ENCODE results near the gene DDX23. TPM values are rescaled to one million over a fixed set of nuclear protein-coding genes. Genes with fewer than 3 reads are reported as not detected.

Gene DDX23
- polyA plus RNA-seq, 1 donor (not counting 4 experiments of a cell fraction or from before 2014, with no cell fraction given): 57.8 TPM

DNA sequence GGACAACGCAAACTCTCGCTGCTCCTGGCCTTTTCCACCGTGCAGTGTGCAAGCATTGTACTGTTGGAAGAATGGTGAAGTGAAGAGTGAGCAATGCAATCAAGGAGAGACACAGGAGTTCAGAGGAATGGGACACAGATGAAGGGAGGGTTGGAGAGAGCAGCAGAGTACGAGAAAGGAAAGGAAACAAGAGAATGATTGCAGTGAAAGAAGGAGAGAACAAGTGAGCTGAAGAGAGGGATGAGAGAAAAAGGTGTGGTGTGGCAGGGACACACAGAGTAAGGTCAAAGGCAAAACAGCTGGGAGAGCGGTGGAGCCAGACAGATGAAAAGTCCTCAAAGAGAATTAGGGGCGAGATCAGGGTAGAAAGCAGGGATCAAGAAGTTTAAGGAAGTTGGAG is 20.7 kb downstream of the DDX23 start:
- Histone ChIP-seq H3K79me2 (ENCODE audit: control insufficient read depth, insufficient read depth, low read length) (no peaks in the 10 kb centered on the region), H3K4me3 (ENCODE audit: control insufficient read depth in 2 of 3, extremely low read depth in 1 of 3, insufficient read depth in 2 of 3, low read depth in 1 of 3, low read length in 3 of 3) (no peak overlapping the region), H3K36me3 (ENCODE audit: control insufficient read depth in 2 of 2, extremely low read depth in 1 of 2, insufficient read depth in 2 of 2, low read length in 2 of 2) (peaks cover 39 to 58% of the 10 kb centered on the region in 2 experiments), H2AFZ (ENCODE audit: control insufficient read depth, low read length) (no peak overlapping the region), H3K9ac (ENCODE audit: control insufficient read depth, extremely low read depth, insufficient read depth, low read length) (no peak overlapping the region), H3K27ac (ENCODE audit: control insufficient read depth, insufficient read depth, low read length) (no peak overlapping the region), H3K4me1 (ENCODE audit: control insufficient read depth, extremely low read depth, insufficient read depth, low read length) (peaks cover 5% of the 10 kb centered on the region), H3K4me2 (ENCODE audit: control insufficient read depth, extremely low read depth, insufficient read depth, low read depth, low read length) (no peak overlapping the region), H4K20me1 (ENCODE audit: control insufficient read depth, extremely low read depth, insufficient read depth, low read length) (peaks cover 7% of the 10 kb centered on the region), H3K27me3 (ENCODE audit: control insufficient read depth, extremely low read depth, insufficient read depth, low read length) (no peaks in the 10 kb centered on the region), H3K9me3 (ENCODE audit: control insufficient read depth, low read depth, low read length) (no peaks in the 10 kb centered on the region), H3K9me1 (ENCODE audit: control insufficient read depth, extremely low read depth, insufficient read depth, low read length) (peaks cover 2% of the 10 kb centered on the region)
- no peak for DNase-seq (ENCODE audit: low read depth, low spot score)
- no peak for FAIRE-seq
- TF ChIP-seq, protein P1, sequence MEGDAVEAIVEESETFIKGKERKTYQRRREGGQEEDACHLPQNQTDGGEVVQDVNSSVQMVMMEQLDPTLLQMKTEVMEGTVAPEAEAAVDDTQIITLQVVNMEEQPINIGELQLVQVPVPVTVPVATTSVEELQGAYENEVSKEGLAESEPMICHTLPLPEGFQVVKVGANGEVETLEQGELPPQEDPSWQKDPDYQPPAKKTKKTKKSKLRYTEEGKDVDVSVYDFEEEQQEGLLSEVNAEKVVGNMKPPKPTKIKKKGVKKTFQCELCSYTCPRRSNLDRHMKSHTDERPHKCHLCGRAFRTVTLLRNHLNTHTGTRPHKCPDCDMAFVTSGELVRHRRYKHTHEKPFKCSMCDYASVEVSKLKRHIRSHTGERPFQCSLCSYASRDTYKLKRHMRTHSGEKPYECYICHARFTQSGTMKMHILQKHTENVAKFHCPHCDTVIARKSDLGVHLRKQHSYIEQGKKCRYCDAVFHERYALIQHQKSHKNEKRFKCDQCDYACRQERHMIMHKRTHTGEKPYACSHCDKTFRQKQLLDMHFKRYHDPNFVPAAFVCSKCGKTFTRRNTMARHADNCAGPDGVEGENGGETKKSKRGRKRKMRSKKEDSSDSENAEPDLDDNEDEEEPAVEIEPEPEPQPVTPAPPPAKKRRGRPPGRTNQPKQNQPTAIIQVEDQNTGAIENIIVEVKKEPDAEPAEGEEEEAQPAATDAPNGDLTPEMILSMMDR (optimal IDR thresholded peaks at IDR 0.05 in 1 of 3, IDR thresholded peaks at IDR 0.05 in 1 of 3, conservative IDR thresholded peaks at IDR 0.05 in 1 of 3; ENCODE audit: extremely low read depth in 1 of 3, insufficient read depth in 2 of 3, low read length in 3 of 3): no peak
- TF ChIP-seq EZH2 (IDR thresholded peaks at IDR 0.05; ENCODE audit: low read length): no peak
- dilution Hi-C loops (cut with MboI; ENCODE audit: extremely low pct_ligation_motif_present, low sequenced_read_pairs): no loop called here

DNA sequence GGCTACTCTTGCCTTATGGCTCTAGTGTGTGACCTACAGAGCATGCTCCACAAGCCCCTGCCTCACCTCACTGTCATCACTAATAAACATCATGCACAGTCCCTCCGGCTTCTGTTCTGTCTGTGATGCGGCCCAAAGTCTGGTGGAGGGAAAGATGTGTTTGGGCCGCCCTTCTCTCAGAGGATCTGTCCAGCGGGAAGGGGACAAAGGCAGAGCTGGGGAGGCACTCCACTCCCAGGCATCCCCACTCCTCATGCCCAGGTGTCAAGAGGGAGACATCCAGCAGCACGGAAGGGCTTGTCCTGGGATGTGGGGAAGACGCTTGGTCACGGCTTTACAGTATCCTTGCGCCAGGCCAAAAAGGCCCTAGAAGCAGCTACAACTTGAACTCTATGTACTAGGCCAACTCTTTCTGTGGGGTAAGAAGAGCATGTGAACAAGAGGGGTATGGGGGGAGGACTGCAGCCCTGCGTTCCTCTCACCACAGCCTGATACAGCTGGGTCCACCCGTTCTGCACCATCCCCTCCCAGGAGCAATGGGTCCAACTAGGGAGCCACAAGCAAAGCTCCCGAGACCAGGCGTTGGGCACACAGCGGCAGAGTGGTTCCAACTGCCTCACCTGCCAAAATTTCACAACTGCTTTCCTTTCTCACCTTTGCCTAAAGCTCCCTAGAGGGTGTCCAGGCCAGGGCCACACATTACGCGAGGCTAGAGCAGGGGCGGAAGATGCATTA is 23.0 kb downstream of the DDX23 start:
- Histone ChIP-seq H3K79me2 (ENCODE audit: control insufficient read depth, insufficient read depth, low read length) (no peaks in the 10 kb centered on the region), H3K36me3 (ENCODE audit: control insufficient read depth in 2 of 2, extremely low read depth in 1 of 2, insufficient read depth in 2 of 2, low read length in 2 of 2) (peaks cover 36 to 51% of the 10 kb centered on the region in 2 experiments), H3K9me1 (ENCODE audit: control insufficient read depth, extremely low read depth, insufficient read depth, low read length) (peaks cover 2% of the 10 kb centered on the region), H3K9me3 (ENCODE audit: control insufficient read depth, low read depth, low read length) (no peaks in the 10 kb centered on the region), H3K27ac (ENCODE audit: control insufficient read depth, insufficient read depth, low read length) (no peak overlapping the region), H3K4me2 (ENCODE audit: control insufficient read depth, extremely low read depth, insufficient read depth, low read depth, low read length) (no peak overlapping the region), H2AFZ (ENCODE audit: control insufficient read depth, low read length) (no peak overlapping the region), H3K4me3 (ENCODE audit: control insufficient read depth in 2 of 3, extremely low read depth in 1 of 3, insufficient read depth in 2 of 3, low read depth in 1 of 3, low read length in 3 of 3) (no peak overlapping the region), H3K9ac (ENCODE audit: control insufficient read depth, extremely low read depth, insufficient read depth, low read length) (no peak overlapping the region), H4K20me1 (ENCODE audit: control insufficient read depth, extremely low read depth, insufficient read depth, low read length) (peaks cover 7% of the 10 kb centered on the region), H3K4me1 (ENCODE audit: control insufficient read depth, extremely low read depth, insufficient read depth, low read length) (peaks cover 5% of the 10 kb centered on the region), H3K27me3 (ENCODE audit: control insufficient read depth, extremely low read depth, insufficient read depth, low read length) (no peaks in the 10 kb centered on the region)
- FAIRE-seq: no peak
- DNase-seq (ENCODE audit: low read depth, low spot score): no peak
- no peak for TF ChIP-seq EZH2 (IDR thresholded peaks at IDR 0.05; ENCODE audit: low read length)
- TF ChIP-seq, protein P1 (optimal IDR thresholded peaks at IDR 0.05 in 1 of 3, IDR thresholded peaks at IDR 0.05 in 1 of 3, conservative IDR thresholded peaks at IDR 0.05 in 1 of 3; ENCODE audit: extremely low read depth in 1 of 3, insufficient read depth in 2 of 3, low read length in 3 of 3): no peak
- dilution Hi-C loops (cut with MboI; ENCODE audit: extremely low pct_ligation_motif_present, low sequenced_read_pairs): no loop called here
